K562 (cell line): ENCODE results near the gene IRF2BP2. TPM values are rescaled to one million over a fixed set of nuclear protein-coding genes. Genes with fewer than 3 reads are reported as not detected.

Source experiments
- AFF4 ChIP-seq: sonication (generic); formaldehyde crosslinking; IDR thresholded peaks from 2 replicates; pipeline ENCODE4 v1.8.0; 2023; ENCODE audit warnings: mild to moderate bottlenecking, missing genetic modification reagents
- ARNT ChIP-seq, 2 experiments: fragments of 450-650 bp; IDR thresholded peaks; 2 replicates each; pipeline ENCODE4 v1.6.1; 2016; ENCODE audit warnings: mild to moderate bottlenecking in 1 of 2
- CCNT2 ChIP-seq: IDR thresholded peaks from 2 replicates; pipeline ENCODE4 v1.6.1; 2011; ENCODE audit warnings: borderline replicate concordance, low read depth, mild to moderate bottlenecking, moderate library complexity, mixed read lengths, low read length; ENCODE audit not compliant: insufficient read length; ENCODE audit errors: extremely low read depth
- ETV5 ChIP-seq: sonication (generic); formaldehyde crosslinking; IDR thresholded peaks from 2 replicates; pipeline ENCODE4 v1.4.0; 2020; ENCODE audit warnings: low read depth, mild to moderate bottlenecking, missing genetic modification reagents
- FOXK1 ChIP-seq: sonication (generic); formaldehyde crosslinking; IDR thresholded peaks from 2 replicates; pipeline ENCODE4 v1.8.0; 2022; ENCODE audit warnings: missing genetic modification reagents, mild to moderate bottlenecking, borderline replicate concordance
- FOXK2 ChIP-seq, 2 experiments: fragments of 450-650 bp; IDR thresholded peaks in 1 of 2; conservative IDR thresholded peaks in 1 of 2; 2 replicates each; pipeline ENCODE4 v1.6.1; 2016; ENCODE audit warnings: low read depth in 2 of 2, mild to moderate bottlenecking in 1 of 2
- FOXP4 ChIP-seq: sonication (generic); formaldehyde crosslinking; IDR thresholded peaks from 2 replicates; pipeline ENCODE4 v1.8.0; 2022; ENCODE audit warnings: mild to moderate bottlenecking, missing genetic modification reagents, borderline replicate concordance
- KLF10 ChIP-seq: fragments of 250-450 bp; sonication (Bioruptor Pico); IDR thresholded peaks from 2 replicates; pipeline ENCODE4 v1.6.1; 2021; ENCODE audit warnings: matching md5 sums
- MTA2 ChIP-seq: fragments of 450-650 bp; IDR thresholded peaks from 2 replicates; pipeline ENCODE4 v1.6.1; 2016; ENCODE audit warnings: low read depth
- MYBL2 ChIP-seq, 2 experiments: fragments of 450-650 bp in 1 of 2; sonication (generic) in 1 of 2; formaldehyde crosslinking in 1 of 2; IDR thresholded peaks; 2 replicates each; pipeline versions ENCODE4 v1.6.1 to v1.8.1; 2017 to 2022; ENCODE audit warnings: borderline replicate concordance in 1 of 2, inconsistent platforms in 1 of 2, low read depth in 1 of 2, mild to moderate bottlenecking in 1 of 2, missing genetic modification reagents in 1 of 2, moderate library complexity in 1 of 2
- RBM15 ChIP-seq: fragments of 200-400 bp; formaldehyde crosslinking; IDR thresholded peaks from 2 replicates; pipeline ENCODE4 v1.6.1; 2018; ENCODE audit warnings: mild to moderate bottlenecking, low read length, moderate library complexity; ENCODE audit not compliant: insufficient read depth
- SIN3A ChIP-seq, 2 experiments: fragments of 150-350 bp in 1 of 2; IDR thresholded peaks; 2 replicates each; pipeline ENCODE4 v1.6.1; 2011 to 2016; ENCODE audit warnings: borderline replicate concordance in 2 of 2, low read depth in 2 of 2, low read length in 2 of 2, mild to moderate bottlenecking in 2 of 2, moderate library complexity in 2 of 2; ENCODE audit not compliant: control insufficient read depth in 1 of 2
- SNAPC5 ChIP-seq: fragments of 250-450 bp; sonication (Bioruptor Pico); IDR thresholded peaks from 2 replicates; pipeline ENCODE4 v1.8.0; 2021; ENCODE audit warnings: moderate library complexity, mild to moderate bottlenecking, inconsistent platforms
- TGIF2 ChIP-seq: sonication (generic); formaldehyde crosslinking; IDR thresholded peaks from 2 replicates; pipeline ENCODE4 v1.8.1; 2022; ENCODE audit warnings: mild to moderate bottlenecking, missing genetic modification reagents, moderate library complexity
- THRA ChIP-seq: fragments of 450-650 bp; IDR thresholded peaks from 2 replicates; pipeline ENCODE4 v1.6.1; 2017; ENCODE audit warnings: mild to moderate bottlenecking, moderate library complexity
- YBX1 ChIP-seq: fragments of 450-650 bp; IDR thresholded peaks from 2 replicates; pipeline ENCODE4 v1.7.1; 2016; ENCODE audit warnings: mild to moderate bottlenecking
- ZNF146 ChIP-seq: IDR thresholded peaks from one replicate; pipeline ENCODE4 v1.6.1; 2018; ENCODE audit warnings: missing compliant biosample characterization; ENCODE audit not compliant: unreplicated experiment
- ZNF589 ChIP-seq: fragments of 200-800 bp; sonication (Bioruptor generic); IDR thresholded peaks from 2 replicates; pipeline ENCODE4 v1.6.1; 2016; ENCODE audit warnings: low read depth, missing genetic modification characterization, missing compliant biosample characterization
- ZNF76 ChIP-seq: fragments of 250-450 bp; sonication (Bioruptor Pico); IDR thresholded peaks from 2 replicates; pipeline ENCODE4 v1.4.0; 2020; ENCODE audit warnings: mild to moderate bottlenecking, moderate library complexity, borderline replicate concordance
- ZNF778 ChIP-seq: fragments of 450-650 bp; formaldehyde crosslinking; IDR thresholded peaks from 2 replicates; pipeline ENCODE4 v1.4.0; 2020; ENCODE audit warnings: mild to moderate bottlenecking, moderate library complexity
- polyA plus RNA-seq, 8 experiments: library from polyadenylated mRNA; depleted of rRNA in 4 of 8; stranded (reverse) in 5 of 8; unstranded in 3 of 8; fragments of >200 nt; fragmentation: Nextera tagmentation in 2 of 8; fragmentation: Illumina TruSeq in 1 of 8; extraction: Ambion mirVana in 2 of 8; extraction: Trizol in 1 of 8; gene quantifications; 2 replicates each; pipeline versions ENCODE4 v1.2.1 to v1.2.3, GENCODE V29; 2011 to 2014; ENCODE audit warnings: inconsistent platforms in 1 of 8, missing spikeins in 1 of 8
- total RNA-seq, 7 experiments: library from RNA; depleted of rRNA in 6 of 7; stranded (reverse); fragments of >200 nt in 6 of 7; fragmentation: Illumina TruSeq in 2 of 7; extraction: Trizol in 2 of 7; gene quantifications; 2 replicates each; pipeline versions ENCODE4 v1.2.1 to v1.2.3, GENCODE V29; 2011 to 2021; ENCODE audit warnings: low replicate concordance in 1 of 7

IRF2BP2 gene
- total and polyA plus RNA-seq, 9 of the 15 experiments (the other 6 are each of a cell fraction or from before 2014, with no cell fraction given) = 7.7 to 68.6 (median 22.1) TPM

GRCh38 chr1:234610061-234610665 is at the start of gene IRF2BP2 (continued):
- TF ChIP-seq YBX1 (no peak), FOXK1 (0 out of 2 replicates have a peak, but pooled peaks have one; percentile 46), SNAPC5 (no peak), FOXK2 (conservative IDR thresholded peaks at IDR 0.05 in 1 of 2, IDR thresholded peaks at IDR 0.05 in 1 of 2; ENCODE audit: low read depth in 2 of 2) (no peak), KLF10 (CRISPR knock-in tag) (no peak), ZNF589 (peak; percentile 86; the same call in 1 of the 2 replicates), ARNT (IDR thresholded peaks at IDR 0.05) (peak in 1 of 2 experiments; percentile 43; a peak in 1 of 4 replicates), ZNF778 (CRISPR knock-in tag) (no peak), MYBL2 (IDR thresholded peaks at IDR 0.05; ENCODE audit: low read depth) (no peak), MYBL2 (CRISPR knock-in tag; IDR thresholded peaks at IDR 0.05; ENCODE audit: borderline replicate concordance) (no peak), RBM15 (no peak), ETV5 (CRISPR knock-in tag) (no peak), CCNT2 (peak; percentile 91), TGIF2 (CRISPR knock-in tag) (no peak), AFF4 (CRISPR knock-in tag) (peak; percentile 27; the same call in 1 of the 2 replicates), SIN3A (IDR thresholded peaks at IDR 0.05; ENCODE audit: borderline replicate concordance in 2 of 2, control insufficient read depth in 1 of 2, low read depth in 2 of 2, low read length in 2 of 2) (peak in 1 of 2 experiments; percentile 36; a peak in 1 of 4 replicates), FOXP4 (CRISPR knock-in tag) (no peak), ZNF76 (CRISPR knock-in tag) (no peak; the same call in 1 of the 2 replicates), THRA (no peak), ZNF146 (CRISPR knock-in tag) (no peak), MTA2 (no peak)
